ENCODE data around the gene ATF7IP2. TPM values are rescaled to one million over a fixed set of nuclear protein-coding genes. Genes with fewer than 3 reads are reported as not detected.

The ATF7IP2 gene
- total and polyA plus RNA-seq, 9 of the 15 experiments (the other 6 are each of a cell fraction or from before 2014, with no cell fraction given): 131 to 515 (median 196) TPM

DNA sequence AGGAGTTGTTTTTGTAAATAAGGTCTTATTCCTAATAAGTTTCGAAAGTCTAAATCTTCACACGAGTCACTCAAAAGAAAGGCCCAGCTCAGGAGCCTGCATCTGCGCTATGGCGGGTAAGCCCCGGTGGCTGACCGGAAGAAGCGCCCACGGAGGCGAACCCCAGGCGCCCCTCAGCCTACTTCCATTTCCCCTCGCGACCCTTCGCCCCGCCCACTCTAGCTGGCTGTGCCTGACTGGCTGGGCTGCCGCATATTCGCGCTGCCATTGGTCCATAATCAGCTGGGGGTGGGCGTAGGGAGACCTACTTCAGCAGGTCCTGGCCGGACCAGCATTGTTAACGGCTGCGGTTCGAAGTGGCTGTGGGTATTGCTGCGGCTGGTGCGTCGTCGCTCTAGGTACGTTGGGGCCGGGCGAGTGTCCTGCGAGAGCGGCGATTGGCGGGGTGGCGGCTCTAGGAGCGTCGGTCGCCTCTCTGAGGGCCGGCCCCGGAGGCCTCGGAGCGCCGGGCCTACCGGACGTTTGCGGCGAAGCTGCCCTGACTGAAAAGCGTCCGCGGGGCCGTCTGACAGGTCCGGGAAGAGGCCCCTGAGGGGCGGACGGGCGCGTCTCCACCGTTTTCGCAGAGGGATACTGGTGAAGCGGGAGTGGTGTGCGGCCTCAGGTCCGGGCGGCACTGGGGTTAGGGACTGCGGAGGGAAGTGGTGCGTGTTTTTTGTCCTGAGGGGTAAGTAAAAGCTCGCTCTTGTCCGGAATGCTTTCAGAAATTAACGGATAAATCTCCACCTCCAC is at the start of gene ATF7IP2 (continued):
- TF ChIP-seq, protein P1, sequence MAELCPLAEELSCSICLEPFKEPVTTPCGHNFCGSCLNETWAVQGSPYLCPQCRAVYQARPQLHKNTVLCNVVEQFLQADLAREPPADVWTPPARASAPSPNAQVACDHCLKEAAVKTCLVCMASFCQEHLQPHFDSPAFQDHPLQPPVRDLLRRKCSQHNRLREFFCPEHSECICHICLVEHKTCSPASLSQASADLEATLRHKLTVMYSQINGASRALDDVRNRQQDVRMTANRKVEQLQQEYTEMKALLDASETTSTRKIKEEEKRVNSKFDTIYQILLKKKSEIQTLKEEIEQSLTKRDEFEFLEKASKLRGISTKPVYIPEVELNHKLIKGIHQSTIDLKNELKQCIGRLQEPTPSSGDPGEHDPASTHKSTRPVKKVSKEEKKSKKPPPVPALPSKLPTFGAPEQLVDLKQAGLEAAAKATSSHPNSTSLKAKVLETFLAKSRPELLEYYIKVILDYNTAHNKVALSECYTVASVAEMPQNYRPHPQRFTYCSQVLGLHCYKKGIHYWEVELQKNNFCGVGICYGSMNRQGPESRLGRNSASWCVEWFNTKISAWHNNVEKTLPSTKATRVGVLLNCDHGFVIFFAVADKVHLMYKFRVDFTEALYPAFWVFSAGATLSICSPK (IDR thresholded peaks at IDR 0.05; ENCODE audit: borderline replicate concordance): no peak
- TF ChIP-seq FUS (optimal IDR thresholded peaks at IDR 0.05; ENCODE audit: low read depth, low read length) (no peak), HSF4 (CRISPR knock-in tag; IDR thresholded peaks at IDR 0.05; ENCODE audit: borderline replicate concordance) (no peak), ZFP30 (CRISPR knock-in tag; IDR thresholded peaks at IDR 0.05; ENCODE audit: borderline replicate concordance) (no peak), NFIC (IDR thresholded peaks at IDR 0.05) (peak; percentile 81), SP2 (IDR thresholded peaks at IDR 0.05; ENCODE audit: extremely low read depth, low read depth, low read length, poor library complexity, severe bottlenecking) (peak; percentile 78), FOXA3 (CRISPR knock-in tag; conservative IDR thresholded peaks at IDR 0.05 in 1 of 2, IDR thresholded peaks at IDR 0.05 in 1 of 2) (no peak), ZNF707 (CRISPR knock-in tag; conservative IDR thresholded peaks at IDR 0.05) (no peak), ZNF41 (CRISPR knock-in tag; conservative IDR thresholded peaks at IDR 0.05) (no peak), TGIF2 (CRISPR knock-in tag; IDR thresholded peaks at IDR 0.05) (no peak), NFATC3 (IDR thresholded peaks at IDR 0.05) (no peak), WHSC1 (IDR thresholded peaks at IDR 0.05; ENCODE audit: low read length) (no peak), CREBBP (IDR thresholded peaks at IDR 0.05; ENCODE audit: low read depth, low read length) (no peak), JUNB (CRISPR knock-in tag; conservative IDR thresholded peaks at IDR 0.05) (no peak), KLF1 (tag; IDR thresholded peaks at IDR 0.05) (no peak), MAZ (CRISPR knock-in tag; conservative IDR thresholded peaks at IDR 0.05 in 1 of 2, IDR thresholded peaks at IDR 0.05 in 1 of 2) (peak; percentile 49 to 65; a peak in 2 of 4 replicates), DMBX1 (CRISPR knock-in tag; IDR thresholded peaks at IDR 0.05; ENCODE audit: borderline replicate concordance) (no peak; the same call in 1 of the 2 replicates), RB1 (IDR thresholded peaks at IDR 0.05; ENCODE audit: low read depth) (peak; percentile 52)
- TF ChIP-seq, protein P2, sequence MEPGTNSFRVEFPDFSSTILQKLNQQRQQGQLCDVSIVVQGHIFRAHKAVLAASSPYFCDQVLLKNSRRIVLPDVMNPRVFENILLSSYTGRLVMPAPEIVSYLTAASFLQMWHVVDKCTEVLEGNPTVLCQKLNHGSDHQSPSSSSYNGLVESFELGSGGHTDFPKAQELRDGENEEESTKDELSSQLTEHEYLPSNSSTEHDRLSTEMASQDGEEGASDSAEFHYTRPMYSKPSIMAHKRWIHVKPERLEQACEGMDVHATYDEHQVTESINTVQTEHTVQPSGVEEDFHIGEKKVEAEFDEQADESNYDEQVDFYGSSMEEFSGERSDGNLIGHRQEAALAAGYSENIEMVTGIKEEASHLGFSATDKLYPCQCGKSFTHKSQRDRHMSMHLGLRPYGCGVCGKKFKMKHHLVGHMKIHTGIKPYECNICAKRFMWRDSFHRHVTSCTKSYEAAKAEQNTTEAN (CRISPR knock-in tag; IDR thresholded peaks at IDR 0.05): no peak
- TF ChIP-seq, protein P3, sequence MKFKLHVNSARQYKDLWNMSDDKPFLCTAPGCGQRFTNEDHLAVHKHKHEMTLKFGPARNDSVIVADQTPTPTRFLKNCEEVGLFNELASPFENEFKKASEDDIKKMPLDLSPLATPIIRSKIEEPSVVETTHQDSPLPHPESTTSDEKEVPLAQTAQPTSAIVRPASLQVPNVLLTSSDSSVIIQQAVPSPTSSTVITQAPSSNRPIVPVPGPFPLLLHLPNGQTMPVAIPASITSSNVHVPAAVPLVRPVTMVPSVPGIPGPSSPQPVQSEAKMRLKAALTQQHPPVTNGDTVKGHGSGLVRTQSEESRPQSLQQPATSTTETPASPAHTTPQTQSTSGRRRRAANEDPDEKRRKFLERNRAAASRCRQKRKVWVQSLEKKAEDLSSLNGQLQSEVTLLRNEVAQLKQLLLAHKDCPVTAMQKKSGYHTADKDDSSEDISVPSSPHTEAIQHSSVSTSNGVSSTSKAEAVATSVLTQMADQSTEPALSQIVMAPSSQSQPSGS (CRISPR knock-in tag; IDR thresholded peaks at IDR 0.05): no peak
- TF ChIP-seq, protein P4, sequence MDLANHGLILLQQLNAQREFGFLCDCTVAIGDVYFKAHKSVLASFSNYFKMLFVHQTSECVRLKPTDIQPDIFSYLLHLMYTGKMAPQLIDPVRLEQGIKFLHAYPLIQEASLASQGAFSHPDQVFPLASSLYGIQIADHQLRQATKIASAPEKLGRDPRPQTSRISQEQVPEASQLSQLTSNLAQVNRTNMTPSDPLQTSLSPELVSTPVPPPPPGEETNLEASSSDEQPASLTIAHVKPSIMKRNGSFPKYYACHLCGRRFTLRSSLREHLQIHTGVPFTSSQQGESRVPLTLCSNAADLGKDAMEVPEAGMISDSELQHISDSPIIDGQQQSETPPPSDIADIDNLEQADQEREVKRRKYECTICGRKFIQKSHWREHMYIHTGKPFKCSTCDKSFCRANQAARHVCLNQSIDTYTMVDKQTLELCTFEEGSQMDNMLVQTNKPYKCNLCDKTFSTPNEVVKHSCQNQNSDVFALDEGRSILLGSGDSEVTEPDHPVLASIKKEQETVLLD (IDR thresholded peaks at IDR 0.05): 0 out of 2 replicates have a peak, but pooled peaks have one; percentile 29
